Anterior cingulate cortex (tissue), 58 donors: Measurements from ENCODE around the gene SLFN12L.
A peak's percentile ranks its signal among the peaks of the same experiment; 100 is the strongest.

ENCODE experiments used
- DNase-seq, 58 donors: peaks; one replicate each; lab custom pipeline; 2025; lab: John Stamatoyannopoulos, UW

SLFN12L gene

DNA sequence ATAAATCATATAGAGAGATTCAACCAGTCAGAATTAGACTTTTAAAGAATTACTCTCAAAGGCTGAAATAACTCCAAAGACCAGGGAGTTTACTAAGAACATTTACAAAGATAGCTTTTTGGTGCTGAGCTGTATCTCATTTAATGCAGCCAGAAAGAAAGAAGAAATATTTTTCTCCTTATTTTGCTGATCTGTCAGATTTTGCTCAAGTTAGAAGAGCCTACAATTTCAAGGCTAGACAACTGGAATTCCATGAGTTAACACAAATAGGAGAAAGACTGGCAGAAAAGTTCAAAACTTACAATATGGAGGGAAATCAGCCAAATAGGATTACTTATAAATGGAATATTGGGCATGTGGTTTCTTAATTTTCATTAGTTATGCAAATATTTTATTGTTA lies 99.0 kb downstream of the SLFN12L start:
- DNase-seq, result no peak

DNA sequence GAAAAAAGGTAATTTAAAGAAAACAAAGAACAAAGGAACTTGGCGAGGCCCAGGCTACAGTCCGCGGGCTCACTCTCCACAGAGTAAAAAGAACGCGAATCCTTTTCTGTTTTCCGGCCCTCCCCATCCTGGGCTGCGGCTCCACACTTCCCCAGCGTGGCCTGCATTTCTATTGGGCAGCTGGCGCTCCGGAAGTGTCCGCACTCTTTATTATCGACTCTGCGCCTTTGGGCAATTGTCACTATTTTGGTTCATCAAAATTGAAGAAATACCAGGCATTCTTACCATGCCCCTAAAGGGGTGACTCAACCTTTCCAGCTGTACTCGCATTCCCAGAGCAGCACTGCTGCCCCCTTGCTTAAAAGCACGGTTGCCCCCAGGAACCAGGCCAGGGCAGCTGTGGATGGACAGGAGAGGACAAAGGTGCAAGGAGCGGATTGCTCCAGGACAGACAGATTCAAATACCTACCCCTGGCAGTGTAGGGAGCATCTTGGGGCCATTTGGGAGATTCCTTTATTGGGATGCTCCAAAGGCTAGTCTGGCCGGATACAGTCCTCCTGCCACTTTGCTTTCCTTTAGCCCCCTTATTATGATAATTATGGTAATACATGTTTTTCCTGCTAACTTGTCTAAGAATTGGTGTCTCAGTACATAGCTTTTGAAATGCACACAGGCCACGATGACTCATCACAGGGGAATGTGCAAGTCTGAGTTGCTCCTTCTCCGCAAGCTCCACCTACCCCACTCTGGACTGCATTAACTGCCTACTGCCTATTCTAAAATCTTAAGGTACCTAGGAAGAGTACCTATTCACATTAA lies 104.2 kb downstream of the SLFN12L start:
- peak in 1 of 58 donors; percentile 45 for DNase-seq

DNA sequence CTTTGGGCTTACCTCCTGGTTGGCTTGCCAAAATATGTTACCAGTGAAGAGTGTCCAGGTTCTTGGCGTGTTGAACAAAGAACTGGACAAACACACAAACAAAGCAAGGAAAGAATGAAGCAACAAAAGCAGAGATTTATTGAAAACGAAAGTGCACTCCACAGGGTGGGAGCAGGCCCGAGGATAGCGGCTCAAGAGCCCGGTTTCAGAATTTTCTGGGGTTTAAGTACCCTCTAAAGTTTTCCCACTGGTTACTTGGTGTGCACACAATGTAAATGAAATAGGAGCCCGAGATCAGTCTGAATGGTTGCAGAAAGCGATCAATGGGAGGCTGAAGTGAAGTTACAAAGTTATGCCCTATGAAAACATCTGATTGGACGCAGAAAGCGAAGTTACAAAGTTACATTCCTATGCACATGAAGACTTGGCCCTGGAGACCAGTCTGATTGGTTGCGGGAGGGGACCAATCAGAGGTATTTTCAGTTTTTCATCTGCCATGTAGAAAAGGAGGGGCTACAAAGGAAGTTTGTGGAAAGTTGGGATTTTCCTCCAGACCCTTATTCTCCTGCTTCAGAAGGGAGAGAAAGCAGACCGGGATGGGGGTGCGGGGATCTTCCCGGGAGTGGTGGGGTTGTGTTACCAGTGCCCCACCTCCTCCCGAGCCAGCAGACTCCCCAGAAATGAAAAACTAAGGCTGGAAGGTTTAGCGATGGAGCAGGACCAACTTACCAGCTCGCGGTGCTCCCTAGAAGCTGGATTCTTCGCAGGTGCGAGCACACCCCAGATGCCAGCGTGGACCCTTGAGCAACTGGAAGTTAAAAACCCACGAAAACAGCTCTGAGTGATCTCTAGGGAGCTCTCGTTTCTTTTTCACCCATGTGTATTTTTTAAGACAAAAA lies 105.1 kb downstream of the SLFN12L start, which contains the start of gene SLFN12:
Gene SLFN12, minus strand, starts transcription at position 325 of the 899 bp plus-strand sequence. CDS start 9,472 bp downstream, outside the sequence.
- DNase-seq, result peak in 7 of 58 donors; percentile 0 to 41 (median 10)

DNA sequence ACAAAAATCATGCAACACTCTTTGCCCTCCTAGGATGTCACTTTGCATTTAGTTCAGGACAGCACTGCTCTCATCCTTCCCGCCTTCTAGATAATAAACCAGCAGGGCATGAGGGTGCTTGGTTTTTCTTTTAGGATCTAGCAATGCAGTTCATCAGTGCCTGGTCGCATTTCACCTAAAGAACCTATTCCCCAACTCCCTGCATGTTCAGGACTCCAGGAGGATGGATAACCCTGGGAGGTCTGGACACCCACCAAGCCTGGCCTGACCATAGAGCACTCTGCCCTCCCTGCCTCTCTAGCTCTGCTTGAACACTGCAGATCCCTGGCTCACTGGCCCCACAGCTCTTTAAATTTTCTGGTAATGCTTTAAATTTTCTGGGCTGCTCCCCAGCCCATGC lies 107.8 kb downstream of the SLFN12L start:
- DNase-seq, result no peak

DNA sequence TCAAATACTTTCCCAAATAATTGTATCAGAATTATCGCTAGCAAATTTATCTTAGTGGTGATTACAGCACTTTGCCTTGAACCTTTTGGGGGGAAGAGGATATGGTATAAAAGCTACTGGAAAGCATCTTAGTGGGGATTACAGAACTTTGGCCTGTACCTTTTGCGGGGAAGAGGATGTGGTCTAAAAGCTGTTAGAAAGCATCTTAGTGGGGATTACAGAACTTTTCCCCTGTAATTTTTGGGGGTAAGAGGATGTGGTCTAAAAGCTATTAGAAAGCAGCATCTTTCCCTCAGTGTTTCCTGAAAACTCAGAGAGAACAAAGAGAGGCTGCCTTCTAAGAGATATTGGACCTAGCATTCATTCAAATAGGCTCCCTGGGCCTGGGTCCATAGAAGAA lies 109.2 kb downstream of the SLFN12L start:
- no peak for DNase-seq

DNA sequence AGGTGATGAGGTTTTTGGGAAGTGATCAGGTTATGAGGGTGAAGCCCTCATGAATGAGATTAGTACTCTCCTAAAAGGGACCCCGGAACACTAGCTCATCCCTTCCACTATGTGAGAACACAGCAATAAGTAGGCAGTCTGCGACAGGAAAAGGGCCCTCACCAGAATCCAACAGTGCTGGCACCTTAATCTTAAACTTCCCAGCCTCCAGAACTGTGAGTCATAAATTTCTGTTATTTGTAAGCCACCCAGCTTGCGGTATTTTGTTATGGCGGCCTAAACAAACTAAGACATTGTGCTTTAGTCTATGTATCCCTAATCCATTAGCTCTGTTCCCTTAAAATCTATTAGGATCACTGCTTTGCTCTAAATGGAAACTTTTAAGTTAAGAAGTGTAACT lies 113.7 kb downstream of the SLFN12L start:
- no peak for DNase-seq
